Spinal cord (tissue), 10 donors: ENCODE data around the gene SEPTIN5. TPM values are rescaled to one million over a fixed set of nuclear protein-coding genes. Genes with fewer than 3 reads are reported as not detected.

ENCODE experiments used
- DNase-seq, 6 donors: peaks; one replicate each; pipeline versions ENCODE4 v3.0.0 to v3.0.0-alpha.2; 2013 to 2015; ENCODE audit warnings: low spot score in 6 of 6, low read depth in 4 of 6
- H3K27ac ChIP-seq: one replicate; pipeline ENCODE4 v1.5.1; 2013; ENCODE audit warnings: low read depth, low read length, control low read depth
- H3K27me3 ChIP-seq: one replicate; pipeline ENCODE4 v1.6.1; 2013; ENCODE audit warnings: low read length; ENCODE audit not compliant: control insufficient read depth, insufficient read depth
- H3K36me3 ChIP-seq: one replicate; pipeline ENCODE4 v1.6.1; 2013; ENCODE audit warnings: low read length; ENCODE audit not compliant: control insufficient read depth, insufficient read depth
- H3K4me1 ChIP-seq: one replicate; pipeline ENCODE4 v1.6.1; 2013; ENCODE audit warnings: low read length; ENCODE audit not compliant: control insufficient read depth, insufficient read depth
- H3K4me3 ChIP-seq: one replicate; pipeline ENCODE4 v1.5.1; 2013; ENCODE audit warnings: low read depth, low read length, control low read depth
- H3K9me3 ChIP-seq: one replicate; pipeline ENCODE4 v1.6.1; 2013; ENCODE audit warnings: low read length; ENCODE audit not compliant: control insufficient read depth, insufficient read depth
- WGBS: methylation state at CpG from one replicate; pipeline ENCODE4 v1.1.5; 2013; ENCODE audit warnings: missing lambda C conversion rate; ENCODE audit not compliant: insufficient coverage; 5-methylcytosine and 5-hydroxymethylcytosine counted together
- polyA plus RNA-seq, 2 donors: library from polyadenylated mRNA; unstranded; fragments of 120-200 nt; gene quantifications; one replicate each; pipeline ENCODE4 v1.2.1, GENCODE V29; 2013; ENCODE audit not compliant: insufficient read length in 2 of 2
- total RNA-seq, 2 donors: library from RNA; depleted of rRNA in 1 of 2; stranded (reverse); fragments of 120-200 nt in 1 of 2; fragments of >200 nt in 1 of 2; gene quantifications; one replicate each; pipeline versions ENCODE4 v1.2.3 to v1.2.4, GENCODE V29; 2013 to 2014
- donor health status: healthy.

The SEPTIN5 gene
- total and polyA plus RNA-seq, 4 donors, result 82.9 to 294 (median 174) TPM

- WGBS, result 30% methylated on average over 13 of the region's 21 CpGs
- no peaks in the 10 kb centered on the region for H3K36me3 ChIP-seq
- peaks cover 13% of the 10 kb centered on the region for H3K4me1 ChIP-seq
- H3K27ac ChIP-seq, result no peak overlapping the region
- H3K9me3 ChIP-seq, result no peaks in the 10 kb centered on the region
- H3K27me3 ChIP-seq, result peaks cover 10% of the 10 kb centered on the region
- H3K4me3 ChIP-seq, result no peak overlapping the region
- DNase-seq, result no peak
Observed at GRCh38 chr22:19731361-19732135, 17.2 kb downstream of the SEPTIN5 start.

GRCh38 chr22:19732403-19733113 lies 18.3 kb downstream of the SEPTIN5 start:
- H3K4me1 ChIP-seq, result peaks cover 16% of the 10 kb centered on the region

GRCh38 chr22:19733755-19734154 lies 19.5 kb downstream of the SEPTIN5 start:
- no peak for DNase-seq
- Histone ChIP-seq H3K4me1 (peaks cover 16% of the 10 kb centered on the region), H3K27ac (no peak overlapping the region), H3K27me3 (peaks cover 10% of the 10 kb centered on the region), H3K9me3 (no peaks in the 10 kb centered on the region), H3K4me3 (no peak overlapping the region), H3K36me3 (no peaks in the 10 kb centered on the region)
- 68% methylated on average over 4 of the region's 5 CpGs for WGBS

More at GRCh38 chr22:19732403-19733113, 18.3 kb downstream of the SEPTIN5 start:
- Histone ChIP-seq H3K27ac (no peak overlapping the region), H3K27me3 (peaks cover 10% of the 10 kb centered on the region), H3K9me3 (no peaks in the 10 kb centered on the region), H3K36me3 (no peaks in the 10 kb centered on the region), H3K4me3 (no peak overlapping the region)
- DNase-seq, result no peak
- WGBS, result 88% methylated on average over 8 of the region's 10 CpGs

DNA sequence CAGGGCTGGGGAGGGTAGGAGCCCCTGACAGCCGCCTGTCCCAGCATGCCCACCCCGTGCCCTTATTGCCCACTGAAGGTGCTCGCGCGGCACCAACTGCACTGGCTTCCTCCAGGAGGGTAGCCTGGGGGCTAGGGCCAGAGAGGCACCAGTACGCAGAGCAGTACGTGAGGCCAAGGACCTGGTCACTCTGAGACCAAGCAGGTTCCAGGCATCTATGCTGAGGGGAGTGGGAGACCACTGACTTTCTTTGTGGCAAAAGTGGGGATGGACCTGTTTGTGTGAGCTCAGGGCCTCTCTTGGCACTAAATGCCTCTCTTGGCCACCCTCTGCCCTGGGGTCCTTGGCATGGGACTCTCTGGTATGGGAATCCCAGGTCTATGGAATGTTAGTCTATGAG lies 19.9 kb downstream of the SEPTIN5 start:
- Histone ChIP-seq H3K36me3 (no peaks in the 10 kb centered on the region), H3K9me3 (no peaks in the 10 kb centered on the region), H3K4me3 (no peak overlapping the region), H3K27me3 (peaks cover 10% of the 10 kb centered on the region), H3K4me1 (peaks cover 16% of the 10 kb centered on the region), H3K27ac (no peak overlapping the region)
- WGBS, result 79% methylated on average over 7 of the region's 7 CpGs
- no peak for DNase-seq

- peaks cover 10% of the 10 kb centered on the region for H3K27me3 ChIP-seq
- no peak overlapping the region for H3K27ac ChIP-seq
- WGBS, result 91% methylated on average over 4 of the region's 5 CpGs
- no peak overlapping the region for H3K4me3 ChIP-seq
- no peaks in the 10 kb centered on the region for H3K36me3 ChIP-seq
- H3K4me1 ChIP-seq, result peaks cover 16% of the 10 kb centered on the region
- DNase-seq, result no peak
- H3K9me3 ChIP-seq, result no peaks in the 10 kb centered on the region
Observed at GRCh38 chr22:19734837-19735382, 20.6 kb downstream of the SEPTIN5 start.

DNA sequence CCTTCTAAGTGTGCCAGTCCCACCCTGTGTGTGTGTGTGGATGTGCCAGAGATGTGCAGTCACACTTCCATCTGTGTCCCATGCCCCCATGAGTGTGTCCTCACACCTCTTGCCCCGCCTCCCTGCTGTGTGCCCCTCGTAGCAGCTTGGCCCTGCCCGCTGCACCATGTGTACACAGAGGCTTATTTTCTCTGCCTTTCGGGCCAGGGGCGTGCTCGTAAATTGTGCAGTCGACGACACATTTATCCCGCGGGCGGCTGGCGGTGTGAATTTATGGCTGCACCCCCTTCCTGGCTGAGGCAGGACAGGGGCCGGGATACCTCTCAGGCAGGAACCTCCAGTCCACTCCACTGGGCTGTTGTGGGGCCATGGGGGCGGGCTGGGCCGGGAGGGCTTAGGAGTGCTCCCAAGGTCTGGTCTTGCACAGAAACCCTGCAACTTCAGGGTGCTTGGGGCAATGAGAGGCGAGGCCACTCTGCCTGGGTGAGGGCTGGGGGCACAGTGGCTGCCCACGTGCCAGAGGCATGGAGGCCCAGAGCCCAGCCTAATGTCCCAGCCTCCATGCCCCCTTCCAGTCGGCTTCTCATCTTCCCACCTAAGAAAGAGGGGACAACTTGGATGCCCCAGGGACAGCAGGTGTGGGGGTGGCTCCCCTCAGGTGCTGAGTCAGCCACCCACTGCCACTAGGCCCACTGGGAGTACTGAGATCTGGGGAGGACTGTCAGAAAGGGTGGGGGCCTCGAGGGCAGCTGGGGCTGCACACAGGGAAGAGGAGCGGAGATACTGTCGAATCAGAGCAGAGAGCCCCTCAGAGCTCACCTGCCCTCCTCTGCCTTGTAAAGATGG lies 21.6 kb downstream of the SEPTIN5 start:
- Histone ChIP-seq H3K36me3 (no peaks in the 10 kb centered on the region), H3K27me3 (peaks cover 10% of the 10 kb centered on the region), H3K9me3 (no peaks in the 10 kb centered on the region), H3K4me1 (peaks cover 9% of the 10 kb centered on the region), H3K4me3 (no peak overlapping the region), H3K27ac (no peak overlapping the region)
- no peak for DNase-seq
- WGBS, result 58% methylated on average over 20 of the region's 21 CpGs

- peaks cover 15% of the 10 kb centered on the region for H3K4me1 ChIP-seq
- H3K4me3 ChIP-seq, result no peak overlapping the region
- no peak overlapping the region for H3K27ac ChIP-seq
- DNase-seq, result no peak
- H3K9me3 ChIP-seq, result no peaks in the 10 kb centered on the region
- 64% methylated on average over 11 of the region's 17 CpGs for WGBS
- H3K36me3 ChIP-seq, result no peaks in the 10 kb centered on the region
- H3K27me3 ChIP-seq, result peaks cover 5% of the 10 kb centered on the region
Observed at GRCh38 chr22:19737846-19738663, 23.8 kb downstream of the SEPTIN5 start.

DNA sequence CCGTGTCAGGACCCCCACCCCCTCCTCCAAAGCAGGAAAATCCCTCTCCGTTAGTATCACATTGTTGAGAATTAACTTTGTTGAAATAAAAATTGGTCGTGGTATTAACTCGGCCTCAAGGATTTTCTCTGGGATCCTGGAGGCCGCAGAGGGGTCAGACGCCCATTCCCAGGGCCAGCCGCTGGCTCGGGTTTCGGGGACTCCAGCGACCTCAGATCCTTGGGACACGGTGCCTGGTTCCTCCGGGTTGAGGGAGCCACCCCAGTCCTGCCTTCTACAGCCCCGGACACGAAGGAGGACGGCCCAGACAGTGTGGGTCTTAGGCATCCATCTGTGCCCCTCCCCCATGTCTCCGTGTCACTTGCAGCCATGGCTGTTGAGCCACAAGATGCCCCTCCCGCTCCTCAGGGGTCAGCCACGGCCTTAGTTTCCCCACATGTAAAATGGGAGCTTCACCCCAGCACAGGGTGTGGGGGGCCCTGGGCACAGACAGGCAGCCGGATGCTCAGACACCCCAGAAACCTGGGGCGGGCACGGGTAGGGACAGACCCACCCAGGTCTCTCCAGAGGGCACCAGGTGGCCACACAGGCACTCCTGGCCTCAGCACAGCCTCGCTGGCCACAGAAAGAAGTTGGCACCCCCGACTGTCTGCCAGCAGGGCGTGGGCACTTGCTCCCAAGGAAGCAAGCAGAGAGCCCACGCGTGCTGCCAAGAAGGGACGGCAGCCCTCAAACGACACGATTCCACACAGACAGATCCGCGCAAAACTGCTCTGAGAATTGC lies 24.6 kb downstream of the SEPTIN5 start:
- no peaks in the 10 kb centered on the region for H3K9me3 ChIP-seq
- peaks cover 15% of the 10 kb centered on the region for H3K4me1 ChIP-seq
- no peak for DNase-seq
- 61% methylated on average over 27 of the region's 31 CpGs for WGBS
- no peaks in the 10 kb centered on the region for H3K36me3 ChIP-seq
- peaks cover 5% of the 10 kb centered on the region for H3K27me3 ChIP-seq
- H3K27ac ChIP-seq, result no peak overlapping the region
- H3K4me3 ChIP-seq, result no peak overlapping the region
